Tibial nerve (tissue), 3 donors: Measurements from ENCODE around the gene GINS1.

Source experiments
- CTCF ChIP-seq, 5 experiments: fragments of 200-600 bp in 3 of 5; fragments of 450-650 bp in 2 of 5; sonication (generic) in 3 of 5; IDR thresholded peaks; one replicate each; pipeline ENCODE4 v1.5.1; 2016 to 2019; ENCODE audit warnings: antibody characterized with exemption in 5 of 5, mild to moderate bottlenecking in 3 of 5, moderate library complexity in 2 of 5
- POLR2A ChIP-seq, 2 donors: fragments of 450-650 bp; IDR thresholded peaks; one replicate each; pipeline ENCODE4 v1.6.1; 2017; ENCODE audit warnings: antibody characterized with exemption in 2 of 2, mild to moderate bottlenecking in 2 of 2, moderate library complexity in 2 of 2

- TF ChIP-seq POLR2A (IDR thresholded peaks at IDR 0.05) (no peak), CTCF (IDR thresholded peaks at IDR 0.05) (no peak)
Observed at GRCh38 chr20:25368526-25368925, 38.9 kb upstream of the GINS1 start.
